ENCODE data around the gene SLC47A2.

The SLC47A2 gene

DNA sequence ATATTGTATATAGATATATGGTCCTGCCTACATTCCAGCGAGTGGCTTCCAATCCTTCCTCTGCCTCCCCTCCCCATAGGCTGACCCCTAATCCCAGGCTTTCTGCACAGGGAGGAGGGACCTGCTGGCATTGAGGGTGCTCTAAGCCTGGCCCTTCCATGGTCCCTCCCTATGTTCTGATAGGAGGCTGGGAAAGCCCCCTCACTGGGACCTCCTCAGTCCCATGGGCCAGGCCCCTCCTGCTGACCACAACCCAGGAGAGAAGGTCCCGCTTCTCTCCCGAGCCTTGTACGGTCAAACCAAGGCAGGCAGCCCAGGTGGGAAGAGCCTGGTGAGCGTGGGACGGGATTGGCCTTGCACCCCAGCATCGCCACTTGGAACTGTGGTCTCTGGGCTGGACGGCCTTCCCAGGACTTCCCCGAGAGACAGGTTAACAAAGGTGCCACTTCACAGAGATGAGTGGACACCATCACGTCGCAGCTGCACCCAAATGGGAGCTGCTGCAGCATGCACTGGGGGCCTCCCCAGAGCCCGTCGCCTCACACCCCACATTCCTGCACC, 30.9 kb upstream of the SLC47A2 start:
- no peak for DNase-seq

DNA sequence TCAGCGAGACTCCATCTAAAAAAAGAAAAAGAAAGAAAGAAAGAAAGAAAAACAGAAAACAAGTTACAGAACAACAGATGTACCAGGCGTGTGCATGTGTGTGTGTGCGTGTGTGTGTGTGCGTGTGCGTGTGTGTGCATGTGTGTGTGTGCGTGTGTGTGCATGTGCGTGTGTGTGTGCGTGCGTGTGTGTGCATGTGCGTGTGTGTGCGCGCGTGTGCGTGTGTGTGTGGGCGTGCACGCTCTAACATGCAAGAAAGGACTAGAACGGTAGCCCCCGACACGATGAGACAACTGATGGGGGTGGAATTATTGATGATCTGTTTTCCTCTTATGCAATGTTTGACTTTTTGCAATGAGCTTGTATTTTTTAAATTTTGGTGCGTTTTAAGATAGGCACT, 30.1 kb upstream of the SLC47A2 start:
- no peak for DNase-seq

GRCh38 chr17:19744922-19745757, 28.8 kb upstream of the SLC47A2 start:
- peak; percentile 87 for DNase-seq

DNA sequence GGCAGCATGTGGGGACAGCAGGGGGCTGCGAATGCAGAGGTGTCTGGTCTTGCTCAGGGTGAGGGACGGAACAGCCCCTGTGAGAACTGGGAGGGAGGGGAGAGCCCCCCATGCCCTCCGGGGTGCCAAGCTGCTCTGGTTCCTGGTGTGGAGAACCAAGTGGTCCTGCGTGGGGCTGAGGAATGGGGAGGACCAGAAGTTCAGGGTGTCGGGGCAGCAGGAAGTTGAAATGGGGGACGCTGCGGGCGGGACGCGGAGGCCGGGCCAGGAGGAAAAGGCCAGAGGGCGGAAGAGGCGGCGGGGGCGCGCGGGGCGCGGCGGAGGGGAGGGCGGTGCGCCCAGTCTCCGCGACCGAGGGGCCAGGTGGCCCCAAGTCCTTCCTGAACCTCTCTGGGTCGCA, 28.1 kb upstream of the SLC47A2 start:
- no peak for DNase-seq

GRCh38 chr17:19743101-19744100, 27.0 kb upstream of the SLC47A2 start:
- DNase-seq: no peak

DNA sequence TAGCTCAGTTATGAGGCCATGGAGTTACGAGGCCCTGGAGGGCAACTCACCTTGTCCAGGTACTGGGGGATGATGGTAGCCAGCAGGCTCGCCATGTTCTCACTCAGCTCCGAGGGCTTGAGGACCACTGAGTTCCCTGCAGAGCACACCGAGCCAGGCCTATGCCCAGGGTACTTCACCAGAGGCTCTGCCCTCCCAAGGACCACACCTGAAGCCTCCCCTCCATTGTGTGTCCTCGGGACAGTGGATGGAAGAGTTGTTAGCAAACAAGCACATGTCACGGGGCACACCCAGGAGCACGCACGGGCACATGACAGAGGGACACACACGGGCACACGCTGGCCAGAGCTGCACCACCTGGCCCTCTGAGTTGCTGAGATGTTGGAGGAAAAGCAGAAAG, 26.1 kb upstream of the SLC47A2 start:
- no peak for DNase-seq

DNA sequence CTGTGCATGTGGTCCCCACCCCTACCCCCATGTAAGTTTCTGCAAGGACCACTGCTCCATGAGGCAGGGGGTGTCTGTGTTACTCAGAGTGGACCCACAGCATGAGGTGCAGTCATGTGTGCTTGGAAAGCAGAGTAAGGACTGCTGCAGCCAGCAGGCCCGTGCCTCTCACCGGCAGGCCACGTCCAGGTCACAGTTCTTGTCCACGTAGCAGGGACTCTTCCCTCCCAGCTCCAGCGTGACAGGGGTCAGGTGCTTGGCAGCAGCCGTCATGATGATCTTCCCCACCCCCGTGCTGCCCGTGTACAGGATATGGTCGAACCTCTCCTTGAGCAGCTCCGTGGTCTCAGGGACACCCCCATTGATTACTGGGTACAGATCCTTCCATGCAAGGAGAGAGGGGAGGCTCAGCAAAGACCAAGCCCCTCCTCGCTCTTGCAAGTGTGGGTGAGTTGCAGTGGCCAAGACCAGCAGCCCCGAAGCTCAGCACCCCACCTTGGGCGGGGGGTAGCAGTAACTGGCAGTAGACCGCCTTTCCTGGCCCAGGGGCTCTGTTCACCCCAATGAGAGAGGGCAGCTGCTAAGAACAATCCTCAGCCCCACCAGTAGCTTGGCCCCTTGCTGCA, 25.6 kb upstream of the SLC47A2 start:
- no peak for DNase-seq

GRCh38 chr17:19740933-19741332, 24.5 kb upstream of the SLC47A2 start:
- DNase-seq: no peak

GRCh38 chr17:19739241-19740201, 23.1 kb upstream of the SLC47A2 start:
- no peak for DNase-seq

- no peak for DNase-seq
Measured at GRCh38 chr17:19738757-19739156, 22.4 kb upstream of the SLC47A2 start.

DNA sequence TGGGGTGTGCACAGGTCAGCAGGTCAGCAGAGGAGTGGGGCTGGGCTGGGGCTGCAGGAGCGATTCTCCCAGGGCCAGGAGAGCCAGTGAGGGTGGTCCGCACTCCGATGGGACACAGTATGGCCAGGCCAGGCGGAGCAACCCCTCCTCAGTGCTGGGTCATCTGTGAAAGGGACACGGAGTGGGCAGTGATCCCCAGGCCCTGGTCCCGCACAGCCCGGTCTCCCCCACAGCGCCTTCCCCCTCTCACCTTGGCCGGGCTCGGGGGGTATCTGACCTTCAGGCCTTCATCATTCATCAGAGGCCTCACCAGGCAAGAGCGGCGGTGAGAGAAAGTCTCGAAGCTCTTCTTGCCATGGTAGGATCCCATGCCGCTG, 21.7 kb upstream of the SLC47A2 start:
- DNase-seq: no peak

- no peak for DNase-seq
Measured at GRCh38 chr17:19737305-19738072, 21.1 kb upstream of the SLC47A2 start.

GRCh38 chr17:19736071-19736470, 19.7 kb upstream of the SLC47A2 start:
- no peak for DNase-seq

- DNase-seq: no peak
Measured at GRCh38 chr17:19733953-19734526, 17.7 kb upstream of the SLC47A2 start.

GRCh38 chr17:19731626-19732025, 15.2 kb upstream of the SLC47A2 start:
- DNase-seq: no peak

- no peak for DNase-seq
Measured at GRCh38 chr17:19730843-19731242, 14.5 kb upstream of the SLC47A2 start.

GRCh38 chr17:19729900-19730299, 13.5 kb upstream of the SLC47A2 start:
- DNase-seq: no peak

- DNase-seq: no peak
Measured at GRCh38 chr17:19728084-19728495, 11.7 kb upstream of the SLC47A2 start.

DNA sequence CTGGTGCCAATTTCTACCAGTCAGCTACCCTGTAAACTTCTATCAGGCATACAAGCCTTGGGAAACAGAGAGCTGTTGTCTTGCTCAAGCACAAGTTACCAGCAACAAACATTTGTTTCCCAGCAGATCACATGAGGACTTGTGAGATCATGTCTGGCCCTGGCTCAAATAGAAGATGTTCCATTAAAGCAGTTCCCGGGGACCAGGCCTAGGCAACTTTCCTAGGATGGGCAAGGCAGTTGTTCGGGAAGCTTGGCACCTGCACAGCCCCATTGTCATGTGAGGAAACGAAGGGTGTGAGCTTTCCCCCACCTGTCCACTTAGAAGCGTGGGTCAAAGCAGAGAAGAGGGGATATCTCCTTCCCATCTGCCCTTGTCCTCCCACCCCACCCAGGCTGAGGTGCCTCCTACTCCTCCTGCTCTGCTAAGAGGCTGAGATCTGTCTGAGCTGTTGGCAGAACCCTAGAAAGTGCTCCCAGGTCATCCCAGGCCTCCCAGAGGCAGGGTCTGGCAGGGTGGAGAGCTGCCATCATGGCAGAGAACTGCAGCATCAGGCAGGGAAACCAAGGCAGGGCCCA, 11.2 kb upstream of the SLC47A2 start:
- DNase-seq: no peak
